C4-2B (cell line): ENCODE data around the gene KMT2B.

Source experiments
- CTCF ChIP-seq: fragments of 450-650 bp; conservative IDR thresholded peaks from 2 replicates; pipeline ENCODE4 v1.5.1; 2017; ENCODE audit warnings: mild to moderate bottlenecking
- ZFX ChIP-seq: fragments of 450-650 bp; IDR thresholded peaks from 2 replicates; pipeline ENCODE4 v1.6.1; 2017

GRCh38 chr19:35724560-35724959, 6.8 kb downstream of the KMT2B start:
- TF ChIP-seq CTCF (no peak), ZFX (no peak)
